ENCODE measurements around the gene MALRD1.

The MALRD1 gene

GRCh38 chr10:19546224-19546623, 497.6 kb downstream of the MALRD1 start:
- Histone ChIP-seq H3K79me2 (ENCODE audit: insufficient read depth, low read depth) (no peaks in the 10 kb centered on the region), H3K4me1 (ENCODE audit: low read depth, poor library complexity, severe bottlenecking) (peaks cover 11% of the 10 kb centered on the region), H2AFZ (ENCODE audit: low read depth) (no peak overlapping the region), H3K36me3 (ENCODE audit: insufficient read depth) (no peaks in the 10 kb centered on the region), H4K20me1 (ENCODE audit: insufficient read depth) (no peaks in the 10 kb centered on the region), H3K9ac (no peak overlapping the region), H3K27me3 (ENCODE audit: insufficient read depth, low read depth) (no peaks in the 10 kb centered on the region), H3K27ac (no peak overlapping the region), H3K4me2 (no peak overlapping the region), H3K4me3 (IDR thresholded peaks at IDR 0.05; ENCODE audit: insufficient read depth, low read depth, low read length) (no peak overlapping the region)
- TF ChIP-seq CTCF (conservative IDR thresholded peaks at IDR 0.05; ENCODE audit: low read depth, low read length): no peak

GRCh38 chr10:19549503-19549902, 500.9 kb downstream of the MALRD1 start:
- Histone ChIP-seq H3K4me2 (no peak overlapping the region), H3K27ac (no peak overlapping the region), H3K79me2 (ENCODE audit: insufficient read depth, low read depth) (no peaks in the 10 kb centered on the region), H3K4me1 (ENCODE audit: low read depth, poor library complexity, severe bottlenecking) (peaks cover 11% of the 10 kb centered on the region), H3K9ac (no peak overlapping the region), H2AFZ (ENCODE audit: low read depth) (no peak overlapping the region), H3K4me3 (IDR thresholded peaks at IDR 0.05; ENCODE audit: insufficient read depth, low read depth, low read length) (no peak overlapping the region), H4K20me1 (ENCODE audit: insufficient read depth) (no peaks in the 10 kb centered on the region), H3K27me3 (ENCODE audit: insufficient read depth, low read depth) (no peaks in the 10 kb centered on the region), H3K36me3 (ENCODE audit: insufficient read depth) (no peaks in the 10 kb centered on the region; the same call in 1 of the 2 replicates)
- no peak for TF ChIP-seq CTCF (conservative IDR thresholded peaks at IDR 0.05; ENCODE audit: low read depth, low read length)

- no peak overlapping the region for H3K9ac ChIP-seq
- no peaks in the 10 kb centered on the region for H4K20me1 ChIP-seq (ENCODE audit: insufficient read depth)
- no peak overlapping the region for H2AFZ ChIP-seq (ENCODE audit: low read depth)
- no peaks in the 10 kb centered on the region for H3K79me2 ChIP-seq (ENCODE audit: insufficient read depth, low read depth)
- H3K4me3 ChIP-seq (IDR thresholded peaks at IDR 0.05; ENCODE audit: insufficient read depth, low read depth, low read length): no peak overlapping the region
- no peaks in the 10 kb centered on the region for H3K4me1 ChIP-seq (ENCODE audit: low read depth, poor library complexity, severe bottlenecking)
- H3K27me3 ChIP-seq (ENCODE audit: insufficient read depth, low read depth): no peaks in the 10 kb centered on the region
- no peak overlapping the region for H3K27ac ChIP-seq
- no peaks in the 10 kb centered on the region; the same call in 1 of the 2 replicates for H3K36me3 ChIP-seq (ENCODE audit: insufficient read depth)
- H3K4me2 ChIP-seq: no peak overlapping the region
- TF ChIP-seq CTCF (conservative IDR thresholded peaks at IDR 0.05; ENCODE audit: low read depth, low read length): no peak
These were observed 508.1 kb downstream of the MALRD1 start for GRCh38 chr10:19556666-19557065.

GRCh38 chr10:19561181-19561580, 512.6 kb downstream of the MALRD1 start:
- no peak overlapping the region for H3K27ac ChIP-seq
- no peaks in the 10 kb centered on the region for H3K79me2 ChIP-seq (ENCODE audit: insufficient read depth, low read depth)
- no peak overlapping the region for H3K4me3 ChIP-seq (IDR thresholded peaks at IDR 0.05; ENCODE audit: insufficient read depth, low read depth, low read length)
- H3K9ac ChIP-seq: no peak overlapping the region
- H2AFZ ChIP-seq (ENCODE audit: low read depth): no peak overlapping the region
- H3K4me1 ChIP-seq (ENCODE audit: low read depth, poor library complexity, severe bottlenecking): no peaks in the 10 kb centered on the region
- H3K36me3 ChIP-seq (ENCODE audit: insufficient read depth): no peaks in the 10 kb centered on the region
- no peaks in the 10 kb centered on the region for H3K27me3 ChIP-seq (ENCODE audit: insufficient read depth, low read depth)
- no peak overlapping the region for H3K4me2 ChIP-seq
- H4K20me1 ChIP-seq (ENCODE audit: insufficient read depth): no peaks in the 10 kb centered on the region; the same call in 1 of the 2 replicates
- no peak for TF ChIP-seq CTCF (conservative IDR thresholded peaks at IDR 0.05; ENCODE audit: low read depth, low read length)

Data from KMS-11 (cell line).